Activated CD4-positive, CD25-positive, alpha-beta regulatory T cell (primary cell): ENCODE data around the gene CGB8.
A peak's percentile ranks its signal among the peaks of the same experiment; 100 is the strongest.
"Not testable (repeated sequence)": the region's sequence is repeated elsewhere in the genome, so short reads cannot be mapped to it uniquely, and the experiment has no call there.

Experiments used
- DNase-seq, 4 experiments: peaks; one replicate each; lab custom pipeline; 2025; lab: John Stamatoyannopoulos, UW

The CGB8 gene

DNA sequence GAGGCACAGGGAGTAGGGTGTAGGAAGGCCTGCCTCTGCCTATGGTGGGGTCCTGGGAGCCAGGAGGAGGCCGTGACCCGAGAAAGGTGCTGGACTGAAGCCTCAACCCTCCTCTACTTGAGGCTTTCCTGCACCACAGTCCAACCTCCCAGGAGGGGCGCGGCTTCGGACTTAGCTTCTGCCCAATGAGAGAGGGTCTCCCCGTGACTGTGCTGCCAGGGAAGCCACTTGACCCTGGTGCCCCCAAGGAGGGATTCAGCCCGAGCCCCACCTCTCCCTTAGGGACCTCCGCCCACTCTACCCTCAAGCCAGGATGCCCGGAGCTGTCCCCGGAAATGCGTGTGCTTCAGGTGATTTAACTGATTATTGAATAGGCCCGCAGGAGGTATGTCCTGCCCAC, at the start of gene CGB8:
CGB8 (minus strand) TSS at position 101 of the 400 bp plus-strand sequence. CDS start 372 bp downstream, outside the sequence.
- DNase-seq = not testable (repeated sequence)

DNA sequence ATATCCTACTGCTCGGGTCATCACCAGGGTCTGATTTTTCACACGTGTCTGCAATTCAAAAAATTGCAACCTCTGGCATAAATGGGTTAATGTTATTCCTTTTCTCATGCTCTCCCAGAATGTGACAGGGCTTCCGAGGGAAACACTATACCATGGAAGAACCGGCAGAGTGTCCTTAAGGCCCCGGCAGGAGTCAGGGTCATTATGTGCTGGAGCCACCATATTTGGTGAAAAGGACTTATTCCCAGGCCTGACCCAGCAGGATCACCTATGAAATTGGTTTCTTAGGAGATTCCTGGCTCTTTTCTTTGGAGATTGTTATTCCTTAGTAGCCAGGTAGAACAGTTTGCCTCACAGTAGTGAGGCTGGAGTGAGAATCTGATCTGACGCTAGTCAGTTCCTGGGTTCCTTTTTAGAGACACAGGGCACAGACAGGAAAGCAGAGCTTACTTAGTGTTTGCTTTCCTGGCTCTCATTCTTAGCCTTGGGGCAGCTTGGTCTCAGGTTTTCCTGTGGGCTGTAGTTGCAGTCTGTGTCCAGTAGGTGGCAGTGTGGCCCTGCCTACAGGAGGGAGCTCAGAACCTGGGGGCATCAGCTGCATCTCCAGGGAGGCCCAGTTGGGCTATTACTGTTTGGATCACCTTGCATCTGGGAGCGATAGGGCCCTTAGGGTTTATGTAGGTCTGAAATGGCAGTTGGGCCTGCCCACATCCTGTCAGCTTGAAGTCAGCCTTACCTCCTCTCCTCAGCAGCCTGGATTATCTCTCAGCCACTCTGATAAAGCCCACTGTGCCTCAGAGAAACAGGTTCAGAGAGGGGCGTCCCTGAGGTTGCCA, 48.8 kb upstream of the CGB8 start:
- peak; percentile 46 to 54 (median 50) for DNase-seq

DNA sequence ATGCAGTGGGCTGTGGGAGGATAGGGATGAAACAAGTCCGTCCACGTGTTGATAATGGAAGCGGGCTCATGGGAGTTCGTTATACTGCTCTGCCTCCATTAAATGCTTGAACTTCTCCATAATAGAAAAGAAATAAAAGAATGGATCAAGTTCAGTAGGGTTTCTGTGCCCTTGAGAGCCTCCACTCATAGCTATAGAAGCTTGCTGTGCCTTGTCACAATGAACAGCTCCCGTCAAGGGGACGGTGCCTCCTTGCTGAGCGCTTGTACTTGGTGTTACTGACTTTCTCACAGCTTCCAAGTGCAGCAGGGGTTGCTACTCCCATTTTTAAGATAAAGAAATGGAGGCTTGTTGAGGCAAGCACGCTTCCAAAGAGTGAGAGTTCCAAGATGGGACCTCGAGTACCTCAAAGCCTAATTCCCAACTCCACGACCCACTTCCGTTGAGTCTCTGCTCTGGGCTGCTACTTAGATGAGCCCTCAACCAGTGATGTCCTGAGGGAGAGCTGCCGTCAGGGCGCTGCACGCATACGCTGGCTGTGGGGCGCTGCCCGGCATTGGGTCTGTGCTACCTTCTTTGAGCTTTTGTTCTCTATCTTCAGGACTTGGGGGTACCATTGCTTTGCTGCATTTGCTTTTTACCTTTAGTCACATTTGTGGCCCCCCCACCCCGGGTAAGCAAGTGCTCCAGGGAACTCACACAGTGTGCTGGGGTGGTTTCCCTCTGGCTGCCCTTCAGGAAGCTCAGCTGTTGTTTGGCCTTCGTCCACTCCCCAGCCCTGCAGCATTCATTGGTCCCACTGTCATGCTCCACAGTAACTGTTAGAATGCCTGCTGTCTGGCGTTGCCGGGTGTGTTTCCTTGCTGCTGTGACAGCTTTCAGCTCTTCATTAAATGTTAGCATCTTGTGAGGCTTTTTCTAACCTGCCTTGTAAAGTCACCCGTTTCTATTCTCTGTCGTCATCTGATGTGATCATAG, 45.9 kb upstream of the CGB8 start:
- DNase-seq = no peak

DNA sequence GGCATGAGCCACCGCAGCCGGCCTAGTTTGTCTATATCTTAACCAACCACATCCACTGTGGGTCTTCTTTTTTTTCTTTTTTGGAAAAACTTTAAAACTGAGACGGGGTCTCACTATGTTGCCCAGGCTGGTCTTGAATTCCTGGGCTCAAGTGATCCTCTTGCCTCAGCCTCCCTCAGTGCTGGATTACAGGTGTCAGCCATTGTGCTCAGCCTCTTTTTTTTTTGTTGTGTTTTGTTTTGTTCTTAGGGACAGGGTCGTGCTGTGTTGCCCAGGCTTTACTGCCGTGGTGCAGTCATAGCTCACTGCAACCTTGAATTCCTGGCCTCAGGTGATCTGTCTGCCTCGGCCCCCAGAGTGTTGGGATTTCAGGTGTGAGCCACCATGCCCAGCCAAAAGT, 43.8 kb upstream of the CGB8 start:
- DNase-seq = no peak

DNA sequence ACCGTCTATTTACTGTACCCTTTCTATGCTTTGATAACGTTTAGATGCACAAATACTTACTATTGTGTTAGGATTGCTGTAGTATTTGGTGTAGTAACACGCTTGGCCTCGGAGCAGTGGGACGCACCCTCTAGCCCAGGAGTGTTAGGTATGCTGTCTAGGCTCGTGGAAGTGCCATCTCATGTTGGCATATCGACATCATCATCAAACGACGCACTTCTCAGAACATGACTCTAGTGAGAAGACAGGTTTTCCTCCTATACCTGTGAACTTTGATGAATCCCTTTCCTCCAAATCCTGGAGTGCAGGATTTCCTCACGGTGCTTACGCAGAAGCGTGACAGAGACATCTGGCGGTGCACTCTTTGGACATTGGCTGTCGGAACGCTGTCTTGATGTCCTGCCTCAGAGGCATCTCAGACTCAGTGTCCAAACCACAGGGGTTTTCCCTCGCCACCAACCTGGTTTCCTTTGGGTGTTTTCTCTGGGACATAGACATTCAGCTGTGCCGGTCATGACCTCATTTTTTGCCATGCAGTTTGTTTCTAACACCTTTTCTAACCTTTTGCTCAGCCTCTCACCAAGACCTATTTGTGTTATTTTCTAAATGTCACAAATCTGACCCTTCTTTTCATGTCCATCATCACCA, 42.6 kb upstream of the CGB8 start:
- no peak for DNase-seq

DNA sequence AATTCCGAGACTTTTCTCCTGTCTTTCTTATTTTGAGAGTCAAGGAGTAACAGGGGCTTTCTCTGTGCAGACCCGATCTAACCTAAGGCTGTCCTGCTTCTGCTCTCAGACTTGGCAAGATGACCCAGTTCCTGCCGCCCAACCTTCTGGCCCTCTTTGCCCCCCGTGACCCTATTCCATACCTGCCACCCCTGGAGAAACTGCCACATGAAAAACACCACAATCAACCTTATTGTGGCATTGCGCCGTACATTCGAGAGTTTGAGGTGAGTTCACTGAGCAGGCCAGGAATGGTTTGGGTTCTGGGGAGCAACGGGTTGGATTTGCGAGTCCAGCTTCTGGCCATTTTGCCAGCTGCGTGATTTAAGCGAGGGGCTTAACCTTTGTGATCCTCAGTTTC, 37.4 kb upstream of the CGB8 start:
- DNase-seq = no peak

DNA sequence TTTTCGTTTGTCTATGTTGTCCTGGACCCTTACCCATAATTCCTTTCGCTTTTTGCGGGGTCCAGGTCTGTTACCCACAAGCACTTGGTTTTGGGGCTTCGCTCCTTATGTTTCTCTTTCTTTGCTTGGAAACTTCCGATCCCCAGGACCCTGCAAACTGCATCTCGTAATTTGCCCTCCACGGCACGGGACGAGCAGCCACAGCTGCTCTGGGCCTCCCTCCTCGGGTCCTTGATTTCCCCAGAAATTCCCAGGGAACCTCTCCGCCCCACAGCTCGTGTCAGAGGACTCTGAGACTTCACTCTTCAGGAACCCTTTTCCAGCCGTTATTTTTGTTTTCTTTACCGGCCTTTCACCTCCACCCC, 36.9 kb upstream of the CGB8 start:
- no peak for DNase-seq

DNA sequence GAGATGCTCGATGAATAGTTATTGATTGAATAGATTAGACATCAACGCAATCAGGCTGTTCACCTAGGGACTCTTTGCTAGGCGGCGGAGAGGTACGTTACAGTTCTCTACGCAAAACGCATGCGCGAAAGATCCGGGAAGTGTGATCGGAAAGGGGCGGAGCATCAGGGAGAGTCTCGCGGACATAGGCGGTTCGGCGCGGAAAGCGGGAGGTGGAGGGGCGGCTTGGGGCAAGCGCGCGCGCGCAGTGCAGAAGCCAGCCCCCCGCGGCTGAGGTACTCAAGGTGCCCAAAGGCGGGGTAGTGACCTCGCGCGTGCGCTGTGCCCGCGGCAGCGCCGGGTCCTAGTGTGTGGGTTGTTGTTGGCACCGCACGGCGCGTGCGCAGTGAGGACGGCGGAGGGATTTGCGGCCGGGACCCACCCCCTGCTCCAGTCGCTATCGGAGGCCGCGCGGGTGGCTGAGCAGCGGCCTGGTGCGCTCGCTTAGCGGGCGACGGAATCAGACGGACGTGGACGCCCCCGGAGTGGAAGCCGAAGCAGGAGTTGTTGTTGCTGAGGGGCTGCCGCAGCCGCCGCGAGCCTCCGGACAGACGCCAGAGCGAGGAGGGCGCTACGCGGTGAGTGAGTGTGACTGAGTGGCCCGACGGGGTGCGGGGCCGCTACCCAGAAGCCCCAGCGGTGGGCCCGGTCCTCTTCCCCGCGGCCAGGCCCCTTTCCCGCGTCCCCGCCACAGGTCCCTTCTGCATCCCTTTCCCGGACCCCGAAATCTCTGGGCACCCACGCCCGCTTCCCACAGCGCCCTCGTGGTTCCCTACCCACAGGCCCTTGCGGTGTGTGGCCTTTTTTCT, 36.3 kb upstream of the CGB8 start, which contains the start of gene SNRNP70:
SNRNP70 (plus strand) TSS at position 432 of the 848 bp plus-strand sequence. CDS start 964 bp downstream, outside the sequence.
- DNase-seq = peak; percentile 94 to 99 (median 98)

DNA sequence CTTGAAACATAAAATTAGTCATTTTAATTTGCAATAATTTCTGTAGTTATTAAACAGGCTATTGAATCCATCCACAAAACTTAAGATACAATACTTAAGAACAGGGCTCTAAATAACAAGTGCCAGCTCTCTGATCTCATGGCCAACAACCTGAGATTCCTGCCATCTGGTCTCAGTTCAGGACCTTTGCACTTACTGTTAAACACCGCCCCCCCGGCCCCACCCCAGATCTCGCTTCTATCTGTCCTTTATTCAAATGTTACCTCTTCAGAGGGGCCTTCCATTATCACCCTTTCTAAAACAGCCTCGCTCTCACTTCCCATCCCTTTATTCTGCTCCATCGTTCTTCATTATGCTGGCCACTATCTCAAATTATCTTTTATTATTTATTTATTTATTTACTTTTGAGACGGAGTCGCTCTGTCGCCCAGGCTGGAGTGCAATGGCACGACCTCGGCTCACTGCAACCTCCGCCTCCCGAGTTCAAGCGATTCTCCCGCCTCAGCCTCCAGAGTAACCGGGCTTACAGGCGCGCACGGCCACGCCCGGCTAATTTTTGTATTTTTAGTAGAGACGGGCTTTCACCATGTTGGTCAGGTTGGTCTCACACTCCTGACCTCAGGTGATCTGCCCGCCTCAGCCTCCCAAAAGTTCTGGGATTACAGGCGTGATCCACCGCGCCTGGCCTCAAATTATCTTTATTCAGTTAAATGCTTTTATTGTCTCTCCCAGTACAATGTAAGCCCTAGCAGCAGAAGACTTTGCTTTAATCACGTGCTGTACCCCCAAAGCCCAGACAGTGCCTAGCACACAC, 35.5 kb upstream of the CGB8 start:
- no peak for DNase-seq

DNA sequence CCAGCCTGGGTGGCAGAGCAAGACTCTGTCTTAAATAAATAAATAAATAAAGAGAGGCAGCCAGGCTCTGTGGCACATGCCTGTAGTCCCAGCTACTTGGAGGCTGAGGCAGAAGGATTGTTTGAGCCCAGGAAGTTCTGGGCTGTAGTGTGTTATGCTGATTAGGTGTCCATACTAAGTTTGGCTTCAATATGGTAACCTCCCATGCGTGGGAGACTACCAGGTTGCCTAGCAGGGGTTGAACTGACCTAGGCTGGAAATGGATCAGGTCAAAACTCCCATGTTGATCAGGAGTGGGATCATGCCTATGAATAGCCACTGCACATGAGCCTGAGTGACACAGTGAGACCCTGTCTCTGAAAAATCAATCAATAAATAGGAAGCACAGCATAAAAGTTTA, 32.4 kb upstream of the CGB8 start:
- DNase-seq = no peak

DNA sequence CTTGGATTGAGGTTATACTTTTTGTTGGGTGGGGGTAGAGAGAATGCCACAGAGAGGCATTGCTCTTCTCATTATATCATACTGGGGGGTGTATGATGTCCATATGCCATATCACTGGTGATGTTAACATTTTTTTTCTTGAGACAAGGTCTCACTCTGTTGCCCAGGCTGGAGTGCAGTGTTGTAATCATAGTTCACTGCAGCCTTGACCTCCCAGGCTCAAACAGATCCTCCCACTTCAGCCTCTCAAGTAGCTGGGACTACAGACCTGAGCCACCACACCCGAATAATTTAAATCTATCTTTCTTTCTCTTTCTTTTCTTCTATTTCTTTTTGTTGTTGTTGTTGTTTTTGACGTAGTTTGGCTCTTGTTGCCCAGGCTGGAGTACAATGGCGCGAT, 31.5 kb upstream of the CGB8 start:
- no peak for DNase-seq

DNA sequence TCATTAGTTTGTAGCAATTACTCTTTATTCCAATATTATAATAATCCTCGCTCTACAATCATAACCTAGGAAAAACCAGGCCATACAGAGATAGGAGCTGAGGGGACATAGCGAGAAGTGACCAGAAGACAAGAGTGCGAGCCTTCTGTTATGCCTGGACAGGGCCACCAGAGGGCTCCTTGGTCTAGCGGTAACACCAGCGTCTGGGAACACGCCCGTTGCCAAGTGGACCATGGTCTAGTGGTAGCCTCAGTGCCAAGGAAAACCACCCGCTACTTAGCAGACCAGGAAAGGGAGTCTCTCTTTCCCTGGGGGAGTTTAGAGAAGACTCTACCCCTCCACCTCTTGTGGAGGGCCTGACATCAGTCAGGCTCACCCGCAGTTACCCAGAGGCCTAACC, 26.0 kb upstream of the CGB8 start:
- DNase-seq = not testable (repeated sequence)

DNA sequence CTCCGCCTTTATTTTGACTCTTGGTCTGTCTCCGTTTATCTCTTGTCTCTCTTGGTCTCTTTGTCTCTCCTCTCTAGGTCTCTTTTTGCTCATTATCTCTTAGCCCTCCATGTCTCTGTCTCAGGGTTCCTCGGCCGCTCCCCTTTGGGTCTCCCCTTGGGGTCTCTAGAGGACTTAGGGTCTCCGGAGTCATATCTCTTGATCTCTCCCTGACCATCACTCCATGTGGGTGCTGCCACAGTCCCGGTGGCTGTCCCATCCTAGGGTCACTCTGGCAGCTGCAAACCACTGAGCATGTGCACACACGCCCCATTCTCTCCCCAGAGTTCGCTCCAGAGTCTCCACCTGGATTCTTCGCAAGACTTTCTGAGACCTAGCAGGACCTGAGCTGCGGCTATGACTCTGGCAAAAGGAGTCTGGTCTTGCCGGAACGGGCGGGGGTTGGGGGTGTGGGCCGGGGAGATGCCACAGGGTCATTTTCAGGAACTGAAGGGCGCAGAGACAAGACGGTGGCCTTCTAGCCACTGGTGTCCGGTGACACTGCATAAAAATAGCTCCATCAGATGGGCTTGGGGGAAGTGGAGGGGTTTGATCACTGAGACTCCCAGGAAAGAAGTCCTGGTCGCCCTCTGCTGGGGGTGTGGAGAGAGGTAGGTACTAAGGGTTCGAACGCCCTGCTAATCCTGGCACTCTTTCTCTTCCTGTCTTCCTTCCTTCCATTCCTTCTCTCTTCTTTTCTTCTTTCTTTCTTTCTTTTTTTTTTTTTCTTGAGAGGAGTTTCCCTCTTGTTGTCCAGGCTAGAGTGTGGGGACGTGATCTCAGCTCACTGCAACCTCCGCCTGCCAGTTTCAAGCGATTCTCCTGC, 24.8 kb upstream of the CGB8 start:
- DNase-seq = no peak

DNA sequence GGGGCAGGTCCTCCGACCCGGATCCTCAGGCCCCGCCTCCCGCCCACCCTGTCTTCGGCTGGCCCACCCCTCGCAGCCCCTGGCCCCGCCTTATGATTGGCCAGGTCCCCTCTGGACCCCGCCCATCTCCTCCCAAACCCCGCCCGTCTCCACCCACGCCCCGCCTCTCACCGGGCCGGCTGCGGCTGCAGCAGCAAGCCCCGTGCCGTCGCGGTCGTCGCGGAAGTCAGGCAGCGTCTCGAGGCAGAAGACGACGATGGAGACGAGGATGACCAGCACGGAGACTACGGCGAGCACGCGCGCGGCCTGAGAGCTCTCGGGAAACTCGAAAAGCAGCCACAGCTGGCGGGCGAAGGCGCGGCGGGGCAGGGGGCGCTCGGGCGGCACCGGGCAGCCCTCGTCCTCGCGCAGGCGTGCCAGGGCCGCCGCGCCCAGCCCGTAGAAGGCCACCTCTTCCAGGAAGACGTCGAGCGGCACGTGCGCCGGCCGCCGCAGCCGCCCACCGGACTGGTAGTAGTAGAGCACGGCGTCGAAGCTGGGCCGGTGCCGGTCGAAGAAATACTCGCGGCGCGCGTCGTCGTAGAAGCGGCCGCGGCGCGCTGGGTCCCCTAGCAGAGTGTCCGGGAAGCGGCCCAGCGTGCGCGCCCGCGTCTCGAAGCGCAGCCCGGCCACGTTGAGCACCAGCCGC, 23.1 kb upstream of the CGB8 start:
- no peak for DNase-seq

DNA sequence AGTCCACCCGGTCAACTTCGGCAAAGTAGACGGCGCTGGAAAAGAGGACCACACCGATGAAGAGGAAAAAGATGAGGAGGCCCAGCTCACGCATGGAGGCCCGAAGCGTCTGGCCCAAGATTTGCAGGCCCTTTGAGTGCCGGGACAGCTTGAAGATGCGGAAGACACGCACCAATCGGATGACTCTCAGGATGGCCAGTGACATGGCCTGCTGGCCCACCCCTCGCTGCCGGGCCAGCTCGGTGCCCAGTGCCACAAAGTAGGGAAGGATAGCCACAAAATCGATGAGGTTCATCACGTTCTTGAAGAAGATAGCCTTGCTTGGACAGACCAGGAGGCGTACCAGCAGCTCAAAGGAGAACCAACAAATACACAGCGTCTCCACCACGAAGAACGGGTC, 21.5 kb upstream of the CGB8 start:
- no peak for DNase-seq

DNA sequence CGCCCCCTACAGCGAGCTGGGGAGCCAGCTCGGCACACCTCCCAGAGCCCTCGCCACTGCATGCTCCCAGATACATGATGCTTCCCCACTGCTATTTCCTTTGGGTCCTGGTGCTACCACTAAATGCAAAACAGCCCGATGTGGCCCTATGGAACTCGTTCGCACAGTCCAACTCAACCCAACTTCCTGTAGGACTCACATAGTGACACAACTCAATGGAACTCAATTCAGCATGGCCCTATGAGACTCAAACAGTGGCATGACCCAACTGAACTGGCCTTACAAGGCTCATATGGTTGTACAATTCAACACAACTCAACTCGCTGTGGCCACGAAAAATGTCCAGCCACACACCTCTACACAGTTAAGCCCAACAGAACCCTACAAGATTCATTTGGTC, 20.1 kb upstream of the CGB8 start:
- DNase-seq = no peak

DNA sequence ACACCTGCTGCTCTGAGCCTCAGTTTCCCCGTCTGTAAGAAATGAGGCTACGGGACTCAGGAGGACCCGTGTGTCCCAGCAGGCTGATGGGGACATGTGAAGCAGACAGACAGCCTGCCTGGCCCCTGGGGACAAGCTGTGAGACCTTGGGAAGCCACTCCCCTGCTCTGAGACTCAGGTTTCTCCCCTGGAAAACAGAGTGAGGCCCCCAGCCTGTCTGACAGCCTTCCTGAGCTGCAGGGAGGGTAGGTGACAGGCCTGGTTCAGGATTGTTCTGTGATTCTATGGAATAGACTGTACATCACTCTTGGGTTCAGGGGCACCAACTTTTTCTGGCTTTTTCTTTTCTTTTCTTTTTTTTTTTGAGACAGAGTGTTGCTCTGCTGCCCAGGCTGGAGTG, 18.6 kb upstream of the CGB8 start:
- DNase-seq = no peak

DNA sequence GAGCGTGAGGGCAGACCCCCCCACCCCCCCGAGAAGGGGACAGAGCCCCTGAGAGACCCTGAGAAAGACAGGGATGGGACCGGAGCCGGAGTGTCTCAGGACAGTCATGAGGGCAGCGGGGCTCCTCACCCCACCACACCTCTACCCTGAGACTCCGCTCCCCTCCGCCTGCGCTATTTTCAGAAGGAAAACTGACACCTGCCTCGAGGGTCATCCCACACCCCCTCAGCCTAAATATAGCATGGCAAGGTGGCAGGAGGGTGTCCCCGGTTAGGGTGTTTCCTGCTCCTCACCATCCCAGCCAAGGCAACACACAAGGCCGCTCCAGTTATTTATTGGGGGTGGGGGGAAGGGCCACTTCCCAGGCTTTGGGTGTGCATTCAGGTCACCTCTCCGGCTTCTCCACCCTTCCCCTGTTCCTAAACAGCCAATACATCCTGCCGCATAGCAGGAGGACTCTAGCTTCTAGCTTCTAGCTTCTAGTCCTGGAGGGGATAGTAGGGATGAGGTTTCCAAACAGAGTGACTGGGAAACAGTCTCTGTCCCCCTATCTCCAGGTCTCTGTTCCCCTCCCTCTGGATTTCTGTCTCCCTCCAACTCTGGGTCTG, 17.1 kb upstream of the CGB8 start:
- DNase-seq = no peak
